HEK293T (cell line): ENCODE results near the gene HOXA11.

ENCODE experiments used
- FOXM1 ChIP-seq: fragments of 450-650 bp; IDR thresholded peaks from 2 replicates; pipeline ENCODE4 v1.6.1; 2017; ENCODE audit warnings: mild to moderate bottlenecking, borderline replicate concordance
- L3MBTL2 ChIP-seq: fragments of 450-650 bp; conservative IDR thresholded peaks from 2 replicates; pipeline ENCODE4 v1.6.1; 2016; ENCODE audit warnings: mild to moderate bottlenecking
- NFRKB ChIP-seq: fragments of 450-650 bp; IDR thresholded peaks from 2 replicates; pipeline ENCODE4 v1.6.1; 2016; ENCODE audit warnings: mild to moderate bottlenecking, moderate library complexity
- SP1 ChIP-seq: fragments of 450-650 bp; IDR thresholded peaks from 2 replicates; pipeline ENCODE4 v1.6.1; 2017
- SUZ12 ChIP-seq: fragments of 450-650 bp; IDR thresholded peaks from 2 replicates; pipeline ENCODE4 v1.6.1; 2016; ENCODE audit warnings: mild to moderate bottlenecking
- ZNF384 ChIP-seq: fragments of 450-650 bp; IDR thresholded peaks from 2 replicates; pipeline ENCODE4 v1.6.1; 2016

- TF ChIP-seq FOXM1 (no peak), ZNF384 (no peak), NFRKB (no peak), SP1 (no peak), SUZ12 (no peak), L3MBTL2 (no peak)
Measured at GRCh38 chr7:27181795-27182275, 3.2 kb downstream of the HOXA11 start.
